Naive B cell (primary cell): ENCODE measurements around the gene COBL. TPM values are rescaled to one million over a fixed set of nuclear protein-coding genes. Genes with fewer than 3 reads are reported as not detected.
A peak's percentile ranks its signal among the peaks of the same experiment; 100 is the strongest.

ENCODE experiments used
- ATAC-seq, 2 donors: fragments of 150-1000 bp; cut with Tn5 transposase; 2 replicates each; pipeline ENCODE4 v1.10.0; 2021; ENCODE audit warnings: low read depth in 2 of 2, mild to moderate bottlenecking in 2 of 2, moderate library complexity in 2 of 2
- DNase-seq: peaks from one replicate; pipeline ENCODE4 v3.0.0; 2022
- H3K27ac Mint-ChIP-seq, 6 donors: one replicate each; pipeline ENCODE4 v1.8.0; 2020 to 2022; ENCODE audit warnings: mild to moderate bottlenecking in 6 of 6, mixed read lengths in 6 of 6, moderate library complexity in 5 of 6, inconsistent platforms in 2 of 6
- H3K27me3 Mint-ChIP-seq, 3 donors: one replicate each; pipeline ENCODE4 v1.8.0; 2021 to 2022; ENCODE audit warnings: mixed read lengths in 3 of 3, mild to moderate bottlenecking in 1 of 3
- H3K36me3 Mint-ChIP-seq, 2 donors: one replicate each; pipeline ENCODE4 v1.8.0; 2020 to 2022; ENCODE audit warnings: mixed read lengths in 2 of 2, inconsistent platforms in 1 of 2, mild to moderate bottlenecking in 1 of 2
- H3K4me1 Mint-ChIP-seq, 3 donors: one replicate each; pipeline ENCODE4 v1.8.0; 2020 to 2022; ENCODE audit warnings: mixed read lengths in 3 of 3, inconsistent platforms in 1 of 3, mild to moderate bottlenecking in 1 of 3, moderate library complexity in 1 of 3
- H3K4me3 Mint-ChIP-seq, 8 donors: one replicate each; pipeline ENCODE4 v1.8.0; 2020 to 2022; ENCODE audit warnings: mild to moderate bottlenecking in 8 of 8, mixed read lengths in 8 of 8, moderate library complexity in 8 of 8, inconsistent platforms in 2 of 8
- H3K9me3 Mint-ChIP-seq, 7 donors: one replicate each; pipeline ENCODE4 v1.8.0; 2020 to 2022; ENCODE audit warnings: mixed read lengths in 7 of 7, mild to moderate bottlenecking in 5 of 7, inconsistent platforms in 2 of 7, moderate library complexity in 1 of 7
- polyA plus RNA-seq, 6 donors: library from polyadenylated mRNA; unstranded; fragments of 300-500 nt; fragmentation: Illumina TruSeq; gene quantifications; one replicate each; pipeline ENCODE4 v1.2.3, GENCODE V29; 2021; ENCODE audit warnings: low read depth in 6 of 6

The COBL gene
- polyA plus RNA-seq, 6 donors from 2014 or later: not detected

GRCh38 chr7:51175316-51175991 lies 141.2 kb downstream of the COBL start:
- DNase-seq (no peak), ATAC-seq (no peak)
- Mint-ChIP-seq H3K36me3 (no peaks in the 10 kb centered on the region), H3K27me3 (peaks cover 8 to 12% (median 11%) of the 10 kb centered on the region in 3 donors), H3K4me1 (no peaks in the 10 kb centered on the region), H3K4me3 (no peak overlapping the region), H3K27ac (no peak overlapping the region), H3K9me3 (no peaks in the 10 kb centered on the region)

- peaks cover 0 to 9% (median 0%) of the 10 kb centered on the region in 7 donors for H3K9me3 Mint-ChIP-seq
- no peak overlapping the region for H3K4me3 Mint-ChIP-seq
- ATAC-seq (no peak), DNase-seq (no peak)
- H3K27ac Mint-ChIP-seq: no peak overlapping the region
- H3K4me1 Mint-ChIP-seq: peaks cover 4 to 6% (median 4%) of the 10 kb centered on the region in 3 donors
- peaks cover 9 to 19% (median 11%) of the 10 kb centered on the region in 3 donors for H3K27me3 Mint-ChIP-seq
- H3K36me3 Mint-ChIP-seq: no peaks in the 10 kb centered on the region
Observed at GRCh38 chr7:51165337-51165736, 151.3 kb downstream of the COBL start.

GRCh38 chr7:51162724-51163329 lies 153.8 kb downstream of the COBL start:
- Mint-ChIP-seq H3K4me3 (no peak overlapping the region), H3K27me3 (peaks cover 9 to 28% (median 11%) of the 10 kb centered on the region in 3 donors)

GRCh38 chr7:51161937-51162336 lies 154.7 kb downstream of the COBL start:
- peaks cover 9 to 28% (median 11%) of the 10 kb centered on the region in 3 donors for H3K27me3 Mint-ChIP-seq
- H3K4me3 Mint-ChIP-seq: no peak overlapping the region
- no peaks in the 10 kb centered on the region for H3K36me3 Mint-ChIP-seq
- ATAC-seq (no peak), DNase-seq (no peak)
- H3K4me1 Mint-ChIP-seq: peaks cover 13 to 18% (median 14%) of the 10 kb centered on the region in 3 donors
- no peak overlapping the region for H3K27ac Mint-ChIP-seq
- peaks cover 0 to 9% (median 0%) of the 10 kb centered on the region in 7 donors for H3K9me3 Mint-ChIP-seq

More at GRCh38 chr7:51162724-51163329, 153.8 kb downstream of the COBL start:
- Mint-ChIP-seq H3K36me3 (no peaks in the 10 kb centered on the region), H3K27ac (no peak overlapping the region), H3K9me3 (peaks cover 0 to 9% (median 0%) of the 10 kb centered on the region in 7 donors), H3K4me1 (peaks cover 9 to 14% (median 11%) of the 10 kb centered on the region in 3 donors)
- ATAC-seq (peak; percentile 57 to 74), DNase-seq (peak; percentile 51)

- Mint-ChIP-seq H3K27me3 (peaks cover 9 to 28% (median 11%) of the 10 kb centered on the region in 3 donors), H3K36me3 (no peaks in the 10 kb centered on the region), H3K9me3 (peaks cover 0 to 9% (median 0%) of the 10 kb centered on the region in 7 donors), H3K4me1 (peaks cover 18 to 26% (median 21%) of the 10 kb centered on the region in 3 donors), H3K4me3 (no peak overlapping the region), H3K27ac (peak overlapping the region in 1 of 6 donors; percentile 22)
- DNase-seq: peak; percentile 42
- peak; percentile 52 to 62 for ATAC-seq
Observed at GRCh38 chr7:51160990-51161615, 155.5 kb downstream of the COBL start.

GRCh38 chr7:51160411-51160810 lies 156.2 kb downstream of the COBL start:
- Mint-ChIP-seq H3K4me1 (peaks cover 18 to 32% (median 25%) of the 10 kb centered on the region in 3 donors), H3K9me3 (peaks cover 0 to 9% (median 0%) of the 10 kb centered on the region in 7 donors), H3K27ac (no peak overlapping the region), H3K36me3 (no peaks in the 10 kb centered on the region), H3K4me3 (no peak overlapping the region), H3K27me3 (peaks cover 9 to 28% (median 11%) of the 10 kb centered on the region in 3 donors)
- ATAC-seq (no peak), DNase-seq (no peak)

- H3K9me3 Mint-ChIP-seq: no peaks in the 10 kb centered on the region
Observed at GRCh38 chr7:51158742-51159445, 157.7 kb downstream of the COBL start.

GRCh38 chr7:51158211-51158610 lies 158.4 kb downstream of the COBL start:
- ATAC-seq (peak; percentile 21 to 35), DNase-seq (no peak)
- Mint-ChIP-seq H3K27ac (peak overlapping the region in 1 of 6 donors; percentile 69), H3K36me3 (no peaks in the 10 kb centered on the region), H3K4me3 (peak overlapping the region in 2 of 8 donors; percentile 4 to 56), H3K4me1 (peaks cover 18 to 32% (median 25%) of the 10 kb centered on the region in 3 donors), H3K9me3 (no peaks in the 10 kb centered on the region), H3K27me3 (peaks cover 5 to 17% (median 6%) of the 10 kb centered on the region in 3 donors)

More at GRCh38 chr7:51158742-51159445, 157.7 kb downstream of the COBL start:
- Mint-ChIP-seq H3K27ac (peak overlapping the region in 1 of 6 donors; percentile 69), H3K27me3 (peaks cover 6 to 21% (median 9%) of the 10 kb centered on the region in 3 donors), H3K4me3 (peak overlapping the region in 1 of 8 donors; percentile 69), H3K36me3 (no peaks in the 10 kb centered on the region), H3K4me1 (peaks cover 18 to 32% (median 25%) of the 10 kb centered on the region in 3 donors)
- no peak for ATAC-seq
- DNase-seq: no peak

GRCh38 chr7:51154201-51154600 lies 162.4 kb downstream of the COBL start:
- H3K27ac Mint-ChIP-seq: no peak overlapping the region
- no peak for DNase-seq
- H3K27me3 Mint-ChIP-seq: peaks cover 0 to 9% (median 0%) of the 10 kb centered on the region in 3 donors
- ATAC-seq: no peak
- peaks cover 14 to 26% (median 21%) of the 10 kb centered on the region in 3 donors for H3K4me1 Mint-ChIP-seq
- H3K4me3 Mint-ChIP-seq: no peak overlapping the region
- no peaks in the 10 kb centered on the region for H3K36me3 Mint-ChIP-seq
- peaks cover 0 to 3% (median 0%) of the 10 kb centered on the region in 7 donors for H3K9me3 Mint-ChIP-seq

- Mint-ChIP-seq H3K4me1 (peaks cover 9 to 18% (median 14%) of the 10 kb centered on the region in 3 donors), H3K36me3 (peaks cover 0 to 8% of the 10 kb centered on the region in 2 donors), H3K9me3 (peaks cover 4 to 11% (median 6%) of the 10 kb centered on the region in 7 donors), H3K4me3 (no peak overlapping the region), H3K27me3 (no peaks in the 10 kb centered on the region), H3K27ac (peak overlapping the region in 1 of 6 donors; percentile 2)
- ATAC-seq (no peak), DNase-seq (no peak)
Observed at GRCh38 chr7:51152706-51153200, 163.9 kb downstream of the COBL start.

- DNase-seq (no peak), ATAC-seq (no peak)
- H3K9me3 Mint-ChIP-seq: peaks cover 4 to 20% (median 11%) of the 10 kb centered on the region in 7 donors
- no peaks in the 10 kb centered on the region for H3K27me3 Mint-ChIP-seq
- peaks cover 0 to 9% (median 7%) of the 10 kb centered on the region in 3 donors for H3K4me1 Mint-ChIP-seq
- no peak overlapping the region for H3K27ac Mint-ChIP-seq
- H3K36me3 Mint-ChIP-seq: peaks cover 0 to 8% of the 10 kb centered on the region in 2 donors
- no peak overlapping the region for H3K4me3 Mint-ChIP-seq
Observed at GRCh38 chr7:51151455-51151854, 165.2 kb downstream of the COBL start.

GRCh38 chr7:51150193-51150592 lies 166.4 kb downstream of the COBL start:
- ATAC-seq (no peak), DNase-seq (no peak)
- peaks cover 0 to 8% of the 10 kb centered on the region in 2 donors for H3K36me3 Mint-ChIP-seq
- peaks cover 4 to 20% (median 11%) of the 10 kb centered on the region in 7 donors for H3K9me3 Mint-ChIP-seq
- no peak overlapping the region for H3K27ac Mint-ChIP-seq
- no peaks in the 10 kb centered on the region for H3K4me1 Mint-ChIP-seq
- H3K4me3 Mint-ChIP-seq: no peak overlapping the region
- no peaks in the 10 kb centered on the region for H3K27me3 Mint-ChIP-seq

- no peaks in the 10 kb centered on the region for H3K27me3 Mint-ChIP-seq
- H3K27ac Mint-ChIP-seq: no peak overlapping the region
- DNase-seq (no peak), ATAC-seq (no peak)
- H3K36me3 Mint-ChIP-seq: peaks cover 0 to 8% of the 10 kb centered on the region in 2 donors
- H3K9me3 Mint-ChIP-seq: peaks cover 4 to 20% (median 11%) of the 10 kb centered on the region in 7 donors
- no peaks in the 10 kb centered on the region for H3K4me1 Mint-ChIP-seq
- H3K4me3 Mint-ChIP-seq: no peak overlapping the region
Observed at GRCh38 chr7:51148216-51148615, 168.4 kb downstream of the COBL start.
